Stimulated activated CD8-positive, alpha-beta memory T cell treated with anti-CD3 and anti-CD28 coated beads, Interleukin-4, amount 100 ng/mL, for 1 hour (primary cell): Measurements from ENCODE around the gene OR8K5.
"Not testable (repeated sequence)": the region's sequence is repeated elsewhere in the genome, so short reads cannot be mapped to it uniquely, and the experiment has no call there.

Experiments
- DNase-seq, 2 donors: peaks; one replicate each; pipeline ENCODE4 v3.0.0-alpha.2; 2020; ENCODE audit warnings: low read depth in 2 of 2, low spot score in 1 of 2

OR8K5 gene, protein sequence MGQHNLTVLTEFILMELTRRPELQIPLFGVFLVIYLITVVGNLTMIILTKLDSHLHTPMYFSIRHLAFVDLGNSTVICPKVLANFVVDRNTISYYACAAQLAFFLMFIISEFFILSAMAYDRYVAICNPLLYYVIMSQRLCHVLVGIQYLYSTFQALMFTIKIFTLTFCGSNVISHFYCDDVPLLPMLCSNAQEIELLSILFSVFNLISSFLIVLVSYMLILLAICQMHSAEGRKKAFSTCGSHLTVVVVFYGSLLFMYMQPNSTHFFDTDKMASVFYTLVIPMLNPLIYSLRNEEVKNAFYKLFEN

DNA sequence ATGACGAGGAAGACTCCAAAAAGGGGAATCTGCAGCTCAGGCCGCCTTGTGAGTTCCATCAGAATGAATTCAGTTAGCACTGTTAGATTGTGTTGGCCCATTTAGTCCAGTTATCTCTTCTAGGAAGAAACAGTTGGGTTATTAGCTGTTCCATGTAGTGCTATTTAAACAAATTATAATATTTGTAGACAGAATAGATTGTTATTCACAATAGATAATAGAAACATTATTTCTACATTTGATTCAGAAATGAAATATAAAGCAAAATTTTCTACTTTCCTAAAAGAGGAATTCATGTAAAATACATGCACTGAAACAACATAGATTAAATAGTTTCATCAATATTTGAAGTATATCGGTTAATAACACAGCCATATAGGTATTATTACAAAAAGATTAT lies at the start of gene OR8K5:
Gene OR8K5 (minus strand): TSS at position 101 of the 400 bp plus-strand sequence. CDS start 0 bp downstream, at position 101.
- DNase-seq, result no peak

DNA sequence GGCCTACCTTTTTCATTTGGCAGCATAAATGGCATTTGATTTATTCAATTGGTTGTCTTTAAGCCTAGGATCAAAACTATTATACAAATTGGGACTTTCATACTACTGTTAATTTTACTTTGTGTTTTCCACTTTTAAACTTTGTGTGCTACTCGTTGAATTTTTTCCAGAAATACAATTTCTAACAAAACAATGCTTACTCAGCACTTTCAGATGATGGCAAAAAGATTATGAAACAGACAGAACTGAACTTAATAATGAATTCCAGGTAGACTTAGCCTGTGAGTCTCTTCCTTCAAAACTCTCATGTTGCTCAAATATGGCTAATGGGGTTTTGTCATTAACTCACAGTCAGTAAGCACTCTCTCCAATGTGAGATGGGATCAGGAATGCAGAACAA lies 47.7 kb upstream of the OR8K5 start:
- DNase-seq, result no peak

DNA sequence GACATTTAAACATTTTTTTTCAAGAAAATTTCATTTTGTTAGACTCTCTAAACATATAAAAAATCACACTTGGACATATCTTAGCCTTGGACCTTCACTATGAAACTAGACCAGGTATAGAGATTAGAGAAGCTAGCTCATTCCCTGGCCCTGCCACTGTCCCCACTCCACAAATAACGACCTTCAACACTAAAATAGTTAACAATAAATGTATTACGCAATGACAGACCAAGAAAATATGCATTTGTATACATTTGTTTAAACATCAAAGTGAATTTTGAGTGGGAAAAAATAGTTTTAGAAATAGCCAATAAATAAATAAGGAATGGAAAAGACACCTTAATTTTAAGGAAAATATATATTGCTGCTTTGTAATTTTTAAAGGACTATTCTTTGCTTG lies 37.2 kb upstream of the OR8K5 start:
- no peak for DNase-seq

DNA sequence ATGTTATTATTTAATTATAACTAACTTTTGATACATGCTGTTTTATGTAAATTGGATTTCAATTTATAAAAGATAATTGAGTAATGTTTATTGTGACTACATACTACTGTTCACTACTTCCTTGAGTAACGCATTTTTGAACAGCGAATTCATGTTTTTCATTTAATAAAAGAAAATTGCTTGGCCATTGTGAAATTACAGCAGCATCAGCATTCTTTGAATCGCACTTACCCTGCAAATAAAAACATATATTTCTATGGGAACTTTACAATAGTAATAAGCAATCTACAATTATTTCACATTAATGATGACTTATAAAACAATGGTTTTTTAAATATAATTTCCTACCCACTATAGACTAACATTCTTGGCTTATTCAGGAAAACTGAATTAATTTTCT lies 36.6 kb upstream of the OR8K5 start:
- no peak for DNase-seq

DNA sequence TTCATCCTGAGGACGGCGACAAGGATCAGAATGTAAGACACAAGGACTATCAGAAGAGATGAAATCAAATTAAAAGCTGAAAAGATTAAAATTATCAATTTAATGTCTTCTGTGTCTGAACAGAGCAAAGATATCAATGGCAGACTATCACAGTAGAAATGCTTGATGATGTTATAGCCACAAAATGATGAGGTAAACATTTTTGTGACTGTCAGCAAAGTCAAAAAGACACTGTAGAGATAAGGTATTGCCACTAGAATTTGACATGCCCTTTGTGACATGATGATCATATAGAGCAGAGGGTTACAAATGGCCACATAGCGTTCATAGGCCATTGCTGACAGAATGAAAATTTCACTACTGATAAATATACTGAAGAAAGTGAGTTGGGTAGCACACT lies 28.5 kb upstream of the OR8K5 start:
- no peak for DNase-seq

DNA sequence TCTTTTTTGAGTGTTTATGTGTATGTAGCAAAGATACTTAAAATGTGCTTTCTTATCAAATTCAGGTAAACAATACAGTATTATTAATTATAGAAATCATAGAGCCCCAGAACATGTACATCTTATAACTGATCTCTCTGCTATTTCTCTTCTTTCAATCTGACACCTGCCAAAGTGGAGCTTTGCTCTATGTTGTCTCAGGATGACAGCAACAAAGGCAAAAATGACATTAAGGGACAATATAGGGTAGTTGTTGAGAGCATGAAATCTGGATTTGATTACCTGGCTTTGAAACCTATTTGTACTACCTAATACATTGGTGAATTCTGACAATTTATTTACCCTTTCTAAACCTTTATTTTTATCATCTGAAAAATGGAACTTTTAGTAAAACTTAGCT lies 23.3 kb upstream of the OR8K5 start:
- no peak for DNase-seq

DNA sequence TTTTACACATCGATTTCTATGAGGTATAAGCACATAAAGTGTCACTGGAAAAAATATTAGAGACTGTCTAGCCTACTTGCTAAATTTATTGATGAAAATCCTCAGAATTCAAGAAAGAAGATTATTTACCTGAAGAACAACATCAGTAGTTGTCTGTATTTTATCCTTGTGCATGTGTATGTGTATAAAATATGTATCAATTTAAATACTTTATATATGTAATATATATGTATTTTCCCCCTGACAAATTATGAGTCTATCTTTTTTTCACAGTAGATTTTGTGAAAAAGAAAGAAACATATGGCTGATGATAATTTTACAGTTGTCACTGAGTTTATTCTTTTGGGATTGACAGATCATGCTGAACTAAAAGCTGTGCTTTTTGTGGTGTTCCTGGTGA lies 16.2 kb upstream of the OR8K5 start, which contains the start of gene OR5J2:
Gene OR5J2 (plus strand): TSS at position 301 of the 400 bp plus-strand sequence. CDS start 0 bp downstream, at position 301.
- no peak for DNase-seq

DNA sequence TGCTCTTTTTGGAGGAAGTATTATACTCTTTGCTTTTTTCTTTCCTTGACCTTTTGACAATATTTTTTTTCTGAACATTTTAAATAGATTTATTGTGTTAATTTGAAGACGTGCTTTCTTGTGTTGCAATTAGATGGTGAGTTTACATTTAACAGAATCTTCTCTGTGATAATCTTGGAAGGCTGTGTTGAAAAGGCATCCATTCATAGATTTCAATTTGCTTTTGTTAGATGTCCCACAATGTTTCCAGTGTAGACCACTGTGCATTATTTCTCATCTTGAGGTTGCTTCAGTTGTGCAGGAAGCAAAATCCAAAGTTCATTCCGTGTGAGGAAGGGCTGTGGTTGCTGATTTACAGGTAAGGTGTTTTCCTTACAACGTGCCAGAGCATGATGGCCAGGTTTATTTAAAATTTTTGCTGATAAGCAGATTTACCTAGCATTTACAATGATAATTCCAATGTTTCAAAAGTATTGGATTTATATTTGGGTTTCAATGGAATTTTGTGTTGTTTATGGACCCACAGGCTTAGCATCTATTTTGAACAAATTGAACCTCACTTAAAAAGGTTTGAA lies 12.2 kb upstream of the OR8K5 start:
- no peak for DNase-seq

DNA sequence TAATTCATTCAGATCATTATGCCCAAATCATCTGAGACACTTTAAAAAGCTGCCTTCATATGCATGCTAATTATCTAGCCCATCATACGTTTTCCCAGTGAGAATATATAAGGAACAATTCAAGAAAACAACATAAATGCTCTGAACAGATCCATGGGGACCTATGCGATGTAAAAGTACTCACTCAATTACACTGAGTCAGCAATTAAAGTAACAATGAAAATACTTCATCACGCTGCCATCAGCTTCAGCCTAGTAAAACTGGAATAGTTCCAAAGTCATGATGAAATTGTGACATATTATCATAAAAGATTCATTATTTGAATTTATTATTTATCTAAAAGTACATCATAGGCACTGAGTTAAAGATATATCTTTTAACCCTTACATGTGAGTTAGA lies 3.7 kb upstream of the OR8K5 start:
- no peak for DNase-seq

DNA sequence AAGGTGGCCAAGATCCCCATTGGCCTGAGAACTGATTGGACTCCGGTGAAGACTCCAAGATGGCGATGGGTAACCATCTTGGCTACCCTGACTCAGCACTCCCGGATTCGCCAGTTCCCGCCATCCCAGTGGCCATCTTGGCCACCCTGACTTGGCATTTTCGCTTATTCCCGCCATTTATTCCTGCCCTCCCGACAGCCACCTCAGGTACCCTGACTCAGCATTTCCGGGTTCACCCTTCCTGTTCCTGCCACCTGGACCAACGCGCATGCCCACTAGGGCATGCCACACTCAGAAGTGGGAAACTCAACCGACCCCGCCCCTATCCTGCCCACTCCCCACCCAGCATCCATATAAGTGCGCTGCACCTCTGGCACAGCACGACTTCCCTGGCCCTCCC lies 7.8 kb downstream of the OR8K5 start:
- no peak for DNase-seq

DNA sequence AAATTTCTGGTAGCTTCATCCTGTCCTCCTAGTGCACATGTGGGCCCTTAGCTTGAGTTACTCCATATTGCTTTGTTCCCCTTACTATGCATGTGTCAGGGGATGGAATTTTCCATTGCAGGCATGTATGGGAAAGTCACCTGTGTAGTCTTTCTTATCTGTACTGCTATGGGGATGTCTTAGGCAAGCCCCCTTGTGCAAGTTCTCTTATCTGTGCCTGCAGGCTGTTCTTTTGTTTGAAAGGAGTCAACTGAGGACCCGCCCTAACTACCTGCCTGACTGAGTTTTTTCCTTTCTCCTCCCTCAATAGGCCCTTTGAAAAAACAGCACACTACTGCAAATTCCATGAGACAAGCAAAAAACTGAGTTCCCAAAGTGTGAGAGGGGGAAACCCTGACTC lies 8.7 kb downstream of the OR8K5 start:
- DNase-seq, result no peak

DNA sequence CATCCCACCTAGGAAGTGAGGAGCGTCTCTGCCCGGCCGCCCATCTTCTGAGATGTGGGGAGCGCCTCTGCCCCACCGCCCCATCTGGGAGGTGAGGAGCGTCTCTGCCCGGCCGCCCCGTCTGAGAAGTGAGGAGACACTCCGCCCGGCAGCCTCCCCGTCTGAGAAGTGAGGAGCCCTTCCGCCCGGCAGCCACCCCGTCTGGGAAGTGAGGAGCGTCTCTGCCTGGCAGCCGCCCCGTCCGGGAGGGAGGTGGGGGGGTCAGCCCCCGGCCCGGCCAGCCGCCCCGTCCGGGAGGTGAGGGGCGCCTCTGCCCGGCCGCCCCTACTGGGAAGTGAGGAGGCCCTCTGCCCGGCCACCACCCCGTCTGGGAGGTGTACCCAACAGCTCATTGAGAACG lies 16.4 kb downstream of the OR8K5 start:
- DNase-seq, result not testable (repeated sequence)

DNA sequence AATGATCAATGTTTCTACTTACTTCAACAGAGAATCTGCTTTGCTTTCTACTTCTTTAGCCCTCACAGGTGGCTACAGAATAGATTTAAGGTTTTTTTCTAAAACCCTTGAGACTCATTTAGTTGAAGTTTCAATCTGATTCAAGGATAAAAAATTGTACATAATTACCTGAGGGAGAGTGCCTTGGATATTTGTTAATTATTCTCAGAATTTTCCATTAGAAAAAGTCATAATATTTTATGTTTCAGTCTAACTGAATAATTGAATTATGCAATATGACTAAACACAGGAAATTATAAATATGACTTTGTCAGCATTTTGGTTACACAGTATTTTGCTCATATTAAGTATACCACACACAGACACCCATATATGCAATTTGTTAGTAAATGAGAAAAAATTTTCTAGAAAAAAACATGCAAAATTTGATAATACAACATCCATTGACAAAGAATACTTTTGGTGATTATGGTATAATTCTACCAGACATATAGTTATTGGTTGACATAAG lies 19.9 kb downstream of the OR8K5 start, which contains the start of gene OR8J3:
Gene OR8J3 (minus strand): TSS at position 51 of the 511 bp plus-strand sequence. CDS start 2,483 bp downstream, outside the sequence.
- no peak for DNase-seq

DNA sequence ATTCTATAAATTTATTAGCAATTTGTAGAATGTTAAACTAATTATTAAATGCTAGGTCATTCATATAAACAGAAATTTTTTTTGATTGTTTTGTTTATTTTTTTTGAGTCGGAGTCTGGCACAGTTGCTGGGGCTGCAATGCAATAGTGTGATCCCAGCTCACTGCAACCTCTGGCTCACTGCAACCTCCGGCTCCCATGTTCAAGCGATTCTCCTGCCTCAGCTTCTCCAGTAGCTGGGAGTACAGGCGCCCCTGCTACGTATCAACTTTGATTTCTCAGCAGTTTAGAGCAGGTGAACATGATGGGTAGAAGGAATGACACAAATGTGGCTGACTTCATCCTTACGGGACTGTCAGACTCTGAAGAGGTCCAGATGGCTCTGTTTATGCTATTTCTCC lies 38.0 kb downstream of the OR8K5 start, which contains the start of gene OR8H3:
Gene OR8H3 (plus strand): TSS at position 301 of the 400 bp plus-strand sequence. CDS start 0 bp downstream, at position 301.
- no peak for DNase-seq
